SK-N-MC (cell line): ENCODE measurements around the gene STK16.

Source experiments
- EZH2 ChIP-seq: fragments of 200-600 bp; sonication (generic); IDR thresholded peaks from one replicate; pipeline ENCODE4 v1.6.1; 2017; ENCODE audit warnings: antibody characterized with exemption
- FOXP2 ChIP-seq: optimal IDR thresholded peaks from 2 replicates; pipeline ENCODE3; 2011; ENCODE audit warnings: mild to moderate bottlenecking, moderate library complexity; ENCODE audit not compliant: insufficient read depth; ENCODE audit errors: extremely low read length, control extremely low read depth
- POLR2AphosphoS5 ChIP-seq: IDR thresholded peaks from 2 replicates; pipeline ENCODE4 v1.6.1; 2012; ENCODE audit warnings: mild to moderate bottlenecking, low read depth, low read length, borderline replicate concordance

DNA sequence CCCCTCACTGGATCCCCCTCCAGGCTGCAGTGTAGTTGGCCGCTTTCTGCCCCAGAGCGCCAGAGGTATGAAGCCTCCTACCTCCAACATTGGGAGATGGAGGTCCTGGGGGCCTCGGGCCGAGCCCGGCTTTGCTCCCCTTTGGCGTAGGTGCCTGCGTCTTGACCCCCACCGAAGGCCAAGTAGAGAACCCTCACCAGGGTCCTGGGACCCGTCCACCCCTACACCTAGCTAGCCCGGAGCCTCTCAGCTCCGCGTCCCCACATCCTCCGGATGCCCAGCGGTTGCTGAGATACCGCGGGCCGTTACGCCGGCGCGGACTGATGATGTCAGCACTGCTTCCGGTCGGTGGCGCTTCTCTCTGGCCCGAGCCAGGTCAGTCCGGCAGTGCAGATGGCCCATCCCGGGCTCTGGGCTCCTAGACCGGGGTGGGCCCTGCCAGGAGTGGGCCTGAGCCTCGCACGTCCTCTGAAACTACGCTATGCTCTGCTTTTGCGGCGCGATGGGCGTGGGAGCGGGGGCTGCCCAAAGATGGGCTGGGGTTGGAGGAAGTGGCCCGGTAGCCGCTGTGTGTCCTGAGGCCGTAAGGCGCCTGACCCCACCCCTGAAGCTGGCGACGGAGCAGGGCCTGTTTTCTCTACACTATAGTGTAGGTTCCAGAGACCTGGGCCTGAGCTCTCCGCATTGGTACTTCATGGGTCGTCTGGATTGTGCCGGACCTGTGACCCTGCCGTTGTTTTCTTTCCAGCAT, at the start of gene STK16, which contains the start of gene GLB1L:
- TF ChIP-seq POLR2AphosphoS5 (peak; percentile 90), EZH2 (no peak), FOXP2 (peak; percentile 9)
